ENCODE measurements around the gene ROR1.

DNA sequence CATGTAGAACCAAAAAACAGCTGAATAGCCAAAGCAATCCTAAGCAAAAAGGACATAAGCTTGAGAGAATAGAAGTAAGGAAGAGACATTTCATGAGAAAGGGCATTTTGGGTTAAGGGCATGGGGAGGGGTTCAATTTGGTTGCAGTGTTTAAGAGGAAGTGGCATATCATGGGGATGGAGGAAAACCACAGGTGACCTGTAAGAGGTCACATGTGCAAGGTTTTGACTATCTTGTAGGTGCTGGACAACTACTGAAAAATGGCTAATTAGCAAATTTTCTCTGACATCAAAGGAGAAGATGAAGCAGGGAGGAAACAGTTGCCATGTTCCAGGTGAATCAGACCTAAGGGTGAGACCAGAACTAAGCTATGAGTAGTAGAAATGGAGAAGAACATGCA, 31.3 kb upstream of the ROR1 start:
- TF ChIP-seq, protein P1, sequence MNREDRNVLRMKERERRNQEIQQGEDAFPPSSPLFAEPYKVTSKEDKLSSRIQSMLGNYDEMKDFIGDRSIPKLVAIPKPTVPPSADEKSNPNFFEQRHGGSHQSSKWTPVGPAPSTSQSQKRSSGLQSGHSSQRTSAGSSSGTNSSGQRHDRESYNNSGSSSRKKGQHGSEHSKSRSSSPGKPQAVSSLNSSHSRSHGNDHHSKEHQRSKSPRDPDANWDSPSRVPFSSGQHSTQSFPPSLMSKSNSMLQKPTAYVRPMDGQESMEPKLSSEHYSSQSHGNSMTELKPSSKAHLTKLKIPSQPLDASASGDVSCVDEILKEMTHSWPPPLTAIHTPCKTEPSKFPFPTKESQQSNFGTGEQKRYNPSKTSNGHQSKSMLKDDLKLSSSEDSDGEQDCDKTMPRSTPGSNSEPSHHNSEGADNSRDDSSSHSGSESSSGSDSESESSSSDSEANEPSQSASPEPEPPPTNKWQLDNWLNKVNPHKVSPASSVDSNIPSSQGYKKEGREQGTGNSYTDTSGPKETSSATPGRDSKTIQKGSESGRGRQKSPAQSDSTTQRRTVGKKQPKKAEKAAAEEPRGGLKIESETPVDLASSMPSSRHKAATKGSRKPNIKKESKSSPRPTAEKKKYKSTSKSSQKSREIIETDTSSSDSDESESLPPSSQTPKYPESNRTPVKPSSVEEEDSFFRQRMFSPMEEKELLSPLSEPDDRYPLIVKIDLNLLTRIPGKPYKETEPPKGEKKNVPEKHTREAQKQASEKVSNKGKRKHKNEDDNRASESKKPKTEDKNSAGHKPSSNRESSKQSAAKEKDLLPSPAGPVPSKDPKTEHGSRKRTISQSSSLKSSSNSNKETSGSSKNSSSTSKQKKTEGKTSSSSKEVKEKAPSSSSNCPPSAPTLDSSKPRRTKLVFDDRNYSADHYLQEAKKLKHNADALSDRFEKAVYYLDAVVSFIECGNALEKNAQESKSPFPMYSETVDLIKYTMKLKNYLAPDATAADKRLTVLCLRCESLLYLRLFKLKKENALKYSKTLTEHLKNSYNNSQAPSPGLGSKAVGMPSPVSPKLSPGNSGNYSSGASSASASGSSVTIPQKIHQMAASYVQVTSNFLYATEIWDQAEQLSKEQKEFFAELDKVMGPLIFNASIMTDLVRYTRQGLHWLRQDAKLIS (CRISPR knock-in tag; IDR thresholded peaks at IDR 0.05), result no peak
- TF ChIP-seq HDAC2 (IDR thresholded peaks at IDR 0.05), result no peak
- no peak for TF ChIP-seq EP300 (IDR thresholded peaks at IDR 0.05; ENCODE audit: low read length)
- no peak for TF ChIP-seq FOSL1 (tag; conservative IDR thresholded peaks at IDR 0.05)
- no peak for TF ChIP-seq SRF (CRISPR knock-in tag; IDR thresholded peaks at IDR 0.05)
